Middle frontal gyrus (tissue), 1 donor: ENCODE measurements around the gene PDSS2.
"Not testable (repeated sequence)": the region's sequence is repeated elsewhere in the genome, so short reads cannot be mapped to it uniquely, and the experiment has no call there.

Experiments
- DNase-seq: peaks from one replicate; pipeline ENCODE4 v3.0.0-alpha.2; 2015; ENCODE audit warnings: low spot score; ENCODE audit errors: extremely low spot score

PDSS2 gene

DNA sequence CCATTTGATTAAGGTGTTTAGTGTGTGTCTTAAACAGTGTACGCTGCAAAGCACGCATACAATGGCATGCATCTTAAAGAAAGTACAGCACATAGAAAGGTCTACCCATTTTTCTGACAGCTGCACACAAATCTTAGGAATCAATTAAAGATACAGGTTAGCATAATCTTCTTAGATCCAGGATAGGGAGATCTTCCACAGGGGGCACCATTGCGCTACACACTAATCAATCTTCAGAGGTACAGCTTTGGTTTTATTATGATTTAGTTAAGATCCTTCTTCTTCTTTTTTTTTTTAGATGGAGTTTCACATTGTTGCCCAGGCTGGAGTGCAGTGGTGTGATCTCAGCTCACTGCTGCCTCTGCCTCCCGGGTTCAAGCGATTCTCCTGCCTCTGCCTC is 280.4 kb downstream of the PDSS2 start:
- DNase-seq: no peak

GRCh38 chr6:107173779-107174178 is 285.6 kb downstream of the PDSS2 start:
- no peak for DNase-seq

GRCh38 chr6:107171513-107171912 is 287.9 kb downstream of the PDSS2 start:
- DNase-seq: no peak

- DNase-seq: not testable (repeated sequence)
These were observed 295.1 kb downstream of the PDSS2 start for GRCh38 chr6:107164299-107164698.

DNA sequence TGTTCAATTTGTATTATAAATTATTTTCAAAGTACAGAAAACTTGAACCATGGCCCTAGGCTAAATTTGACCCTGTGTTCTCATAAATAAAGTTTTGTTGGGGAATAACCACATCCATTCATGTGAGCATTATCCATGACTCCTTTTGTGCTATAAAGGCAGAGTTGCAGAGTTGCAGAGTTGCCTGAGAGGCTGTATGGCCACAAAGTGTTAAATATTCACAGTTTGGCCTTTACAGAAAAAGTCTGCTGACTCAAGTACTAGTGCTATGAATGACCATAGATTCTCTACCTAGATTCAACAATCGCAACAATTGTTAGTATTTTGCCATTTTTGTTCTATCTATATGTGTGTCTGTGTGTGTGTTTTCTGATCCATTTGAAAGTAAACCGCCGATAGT is 297.8 kb downstream of the PDSS2 start:
- DNase-seq: no peak

- no peak for DNase-seq
These were observed 302.7 kb downstream of the PDSS2 start for GRCh38 chr6:107156617-107157016.

DNA sequence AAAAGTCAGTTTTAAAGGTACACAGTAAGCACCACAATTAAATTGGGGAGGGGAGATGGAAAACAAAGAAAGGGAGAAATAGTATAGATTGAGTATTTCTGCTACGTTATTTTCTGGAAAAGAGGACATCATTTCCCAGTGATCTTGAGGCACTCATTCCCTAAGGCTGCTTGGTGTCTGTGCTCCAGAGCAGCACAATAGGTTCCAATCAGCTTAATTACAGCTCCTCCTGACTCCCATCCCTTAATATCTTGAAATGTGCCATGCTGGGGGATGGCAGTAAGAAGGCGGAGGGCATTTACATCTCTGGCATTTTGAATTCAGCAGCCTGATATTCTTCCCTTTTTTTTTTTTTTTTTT is 304.6 kb downstream of the PDSS2 start:
- DNase-seq: no peak

DNA sequence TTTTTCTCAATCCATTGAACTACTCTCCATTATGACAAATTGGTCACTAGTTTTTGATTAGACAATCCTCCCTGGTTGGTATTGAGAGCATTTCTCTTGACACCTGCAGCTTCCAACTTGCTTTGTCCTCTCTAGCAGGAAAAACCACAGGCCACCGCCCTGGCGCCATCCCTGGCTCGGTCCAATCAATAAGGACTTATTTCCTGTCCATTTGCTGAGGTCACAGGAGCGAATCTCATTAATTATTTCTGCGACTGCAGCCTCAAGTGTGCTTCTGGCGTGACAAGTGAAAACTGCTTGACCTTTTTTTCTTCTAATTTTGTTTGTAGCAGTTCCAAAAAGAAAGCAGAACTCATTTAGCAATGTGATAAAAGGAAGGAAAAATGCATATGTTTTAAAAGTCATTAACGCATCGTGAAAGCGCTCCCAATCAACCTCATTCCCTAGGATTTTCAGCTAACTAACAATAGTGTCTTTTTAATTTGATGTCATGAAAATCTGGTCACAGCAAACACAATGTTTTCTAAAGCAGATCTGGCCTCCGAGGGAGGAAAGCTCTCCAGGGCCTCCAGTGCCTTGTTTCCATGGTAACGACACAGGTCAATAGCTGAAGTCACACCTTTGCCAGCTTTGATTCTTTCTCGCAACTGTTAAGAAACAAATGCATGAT is 305.1 kb downstream of the PDSS2 start:
- DNase-seq: no peak

- no peak for DNase-seq
These were observed 306.5 kb downstream of the PDSS2 start for GRCh38 chr6:107152638-107153430.

GRCh38 chr6:107144666-107145065 is 314.7 kb downstream of the PDSS2 start:
- no peak for DNase-seq

GRCh38 chr6:107144014-107144413 is 315.4 kb downstream of the PDSS2 start:
- DNase-seq: no peak

DNA sequence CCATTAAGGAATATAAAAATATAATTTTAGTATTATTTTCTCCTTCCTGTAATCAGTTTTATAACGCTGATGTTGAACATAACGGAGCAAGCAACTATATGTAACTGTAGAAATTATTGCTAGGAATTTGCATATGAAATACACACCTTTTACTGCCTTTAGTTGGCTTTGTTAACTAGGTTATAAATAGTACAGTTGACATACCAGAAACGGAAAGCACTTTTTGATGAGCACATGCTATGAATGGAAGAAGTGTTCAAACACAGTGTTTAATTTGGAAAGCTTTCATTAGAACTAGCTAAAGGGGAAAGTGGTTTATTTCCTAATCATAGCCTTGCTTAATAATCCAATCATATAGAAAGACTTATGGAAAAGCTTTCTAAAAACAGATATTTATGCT is 318.8 kb downstream of the PDSS2 start:
- no peak for DNase-seq

- not testable (repeated sequence) for DNase-seq
These were observed 323.0 kb downstream of the PDSS2 start for GRCh38 chr6:107136324-107136723.

GRCh38 chr6:107135048-107135680 is 324.2 kb downstream of the PDSS2 start:
- not testable (repeated sequence) for DNase-seq

- DNase-seq: no peak
These were observed 326.9 kb downstream of the PDSS2 start for GRCh38 chr6:107132330-107132954.

- DNase-seq: no peak
These were observed 329.9 kb downstream of the PDSS2 start for GRCh38 chr6:107129370-107129925.

DNA sequence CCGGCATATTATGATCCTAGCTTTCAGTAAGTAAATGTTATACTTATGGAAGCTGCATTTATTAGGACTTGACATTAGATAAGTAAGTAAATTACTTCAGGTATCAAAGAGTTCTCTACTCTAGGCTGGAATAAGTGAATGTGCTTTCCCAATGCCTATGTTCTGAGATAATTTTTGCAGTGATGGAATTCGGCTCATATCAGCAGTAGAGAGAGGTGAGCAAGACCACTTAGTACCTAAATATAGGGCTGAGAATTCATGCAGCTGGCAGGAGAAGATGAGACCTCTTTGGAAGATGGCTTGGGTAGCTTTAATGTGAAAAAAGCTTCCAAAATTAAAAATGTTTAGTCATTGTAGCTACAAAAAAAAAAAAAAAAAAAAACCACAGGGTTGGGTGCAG is 330.8 kb downstream of the PDSS2 start:
- no peak for DNase-seq

DNA sequence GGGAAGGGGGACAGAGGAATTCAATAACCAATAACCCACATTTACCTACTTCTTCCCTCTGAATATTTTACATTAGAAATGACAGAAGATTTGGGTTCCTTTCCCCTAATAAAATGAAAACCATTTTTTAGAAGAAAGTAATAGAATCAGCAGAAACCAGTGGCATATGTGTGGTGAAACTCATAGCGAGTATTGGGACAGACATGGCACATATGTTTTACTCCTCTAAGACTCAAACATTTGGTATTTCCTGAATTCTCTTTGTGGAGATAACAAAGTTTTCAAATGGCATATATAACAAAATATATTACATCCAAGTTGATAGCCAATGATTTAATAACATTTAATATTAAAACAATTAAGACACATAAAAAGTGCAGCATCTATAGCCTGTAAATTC is 331.2 kb downstream of the PDSS2 start:
- no peak for DNase-seq

DNA sequence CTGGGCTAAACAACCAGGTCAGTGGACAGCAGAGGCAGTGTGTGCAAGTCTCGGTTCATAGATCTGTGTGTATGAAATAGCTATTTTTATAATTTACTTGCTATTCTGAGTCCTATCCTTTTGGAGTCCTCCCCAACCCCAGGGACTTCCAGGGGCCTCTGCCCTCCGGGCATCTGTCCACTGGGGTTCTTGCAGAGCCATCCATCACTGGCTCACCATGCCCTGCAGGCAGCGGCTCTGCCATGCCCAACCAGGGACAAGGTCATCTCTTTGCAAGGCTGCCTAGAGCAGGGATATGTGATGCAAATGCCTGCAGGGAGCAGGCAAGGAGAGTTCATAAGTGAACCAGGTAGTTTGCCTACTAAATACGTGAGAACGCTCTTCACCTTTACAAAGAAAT is 333.6 kb downstream of the PDSS2 start:
- no peak for DNase-seq

DNA sequence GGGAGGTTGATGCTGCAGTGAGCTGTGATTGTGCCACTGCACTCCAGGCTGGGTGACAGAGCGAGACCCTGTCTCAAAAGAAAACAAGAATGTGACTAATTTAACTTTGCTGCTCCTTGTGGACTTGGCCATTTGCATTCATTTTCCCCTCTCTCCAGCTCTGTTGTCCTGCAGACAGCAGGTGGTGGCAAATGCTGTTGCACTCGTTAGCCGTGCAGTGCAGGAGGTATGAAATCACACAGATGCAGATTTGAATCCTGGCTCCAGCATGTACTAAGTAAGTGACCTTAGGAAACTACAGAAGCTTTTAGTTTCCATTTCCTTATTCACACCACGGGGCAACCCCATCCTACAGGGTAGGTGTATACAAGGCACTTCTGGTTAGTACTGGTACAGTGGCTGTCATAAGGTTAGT is 334.4 kb downstream of the PDSS2 start:
- no peak for DNase-seq

- DNase-seq: no peak
These were observed 335.9 kb downstream of the PDSS2 start for GRCh38 chr6:107123501-107123900.

DNA sequence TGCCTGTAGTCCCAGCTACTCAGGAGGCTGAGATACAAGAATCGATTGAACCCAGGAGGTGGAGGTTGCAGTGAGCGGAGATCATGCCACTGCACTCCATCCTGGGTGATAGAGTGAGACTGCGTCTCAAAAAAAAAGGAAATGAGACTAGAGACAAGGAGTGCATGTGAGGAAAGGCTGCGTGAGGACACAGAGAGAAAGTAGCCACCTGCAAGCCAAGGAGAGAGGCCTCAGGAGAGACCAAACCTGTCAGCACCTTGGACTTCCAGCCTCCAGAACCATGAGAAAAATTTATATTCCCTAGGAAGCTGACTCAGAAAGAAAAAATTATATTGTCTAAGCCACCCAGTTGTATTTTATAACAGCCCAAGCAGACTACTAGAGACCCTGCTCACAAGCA is 336.6 kb downstream of the PDSS2 start:
- no peak for DNase-seq
